GM23338 (cell line): ENCODE data around the gene SPATA13. TPM values are rescaled to one million over a fixed set of nuclear protein-coding genes. Genes with fewer than 3 reads are reported as not detected.

Experiments
- ATAC-seq: fragments of 200-7000 bp; cut with Tn5 transposase; 3 replicates; pipeline ENCODE4 v1.9.1; 2020
- DNase-seq: peaks from one replicate; pipeline ENCODE4 v3.0.0-alpha.2; 2015; ENCODE audit warnings: low spot score
- H2AFZ ChIP-seq: fragments of 200-600 bp; sonication (generic); 2 replicates; pipeline ENCODE4 v1.8.0; 2016; ENCODE audit warnings: antibody characterized with exemption, mild to moderate bottlenecking, moderate library complexity
- H3F3A ChIP-seq: fragments of 200-600 bp; sonication (generic); replicated peaks from 2 replicates; pipeline ENCODE4 v1.8.0; 2017; ENCODE audit warnings: antibody characterized with exemption, mixed run types, low read depth
- H3K27ac ChIP-seq: fragments of 200-600 bp; sonication (generic); 2 replicates; pipeline ENCODE4 v1.6.1; 2016; ENCODE audit warnings: low read depth
- H3K27me3 ChIP-seq: fragments of 200-600 bp; sonication (generic); 2 replicates; pipeline ENCODE4 v1.8.0; 2016; ENCODE audit warnings: mild to moderate bottlenecking, mixed run types, moderate library complexity; ENCODE audit not compliant: insufficient read depth
- H3K36me3 ChIP-seq: fragments of 200-600 bp; sonication (generic); 2 replicates; pipeline ENCODE4 v1.8.0; 2016; ENCODE audit warnings: mild to moderate bottlenecking; ENCODE audit not compliant: insufficient read depth
- H3K4me1 ChIP-seq: fragments of 200-600 bp; sonication (generic); 2 replicates; pipeline ENCODE4 v1.8.0; 2016; ENCODE audit warnings: mild to moderate bottlenecking, moderate library complexity; ENCODE audit not compliant: insufficient read depth
- H3K4me2 ChIP-seq: fragments of 200-600 bp; sonication (generic); 2 replicates; pipeline ENCODE4 v1.7.1; 2017; ENCODE audit warnings: mixed run types
- H3K4me3 ChIP-seq: fragments of 200-600 bp; sonication (generic); 2 replicates; pipeline ENCODE4 v1.6.1; 2016; ENCODE audit warnings: mixed run types
- H3K79me2 ChIP-seq: fragments of 200-600 bp; sonication (generic); replicated peaks from 2 replicates; pipeline ENCODE4 v1.8.0; 2017; ENCODE audit warnings: mild to moderate bottlenecking; ENCODE audit not compliant: insufficient read depth
- H3K9me2 ChIP-seq: fragments of 200-600 bp; sonication (generic); 2 replicates; pipeline ENCODE4 v1.8.0; 2017; ENCODE audit not compliant: insufficient read depth
- H4K20me1 ChIP-seq: fragments of 200-600 bp; sonication (generic); replicated peaks from 2 replicates; pipeline ENCODE4 v1.8.0; 2017; ENCODE audit warnings: mild to moderate bottlenecking; ENCODE audit not compliant: insufficient read depth
- H3K27ac Mint-ChIP-seq: 2 replicates; pipeline ENCODE4 v1.8.0; 2020; ENCODE audit warnings: inconsistent platforms, mild to moderate bottlenecking, moderate library complexity, mixed read lengths
- H3K27me3 Mint-ChIP-seq: 3 replicates; pipeline ENCODE4 v1.8.0; 2022; ENCODE audit warnings: low read depth, mild to moderate bottlenecking, moderate library complexity, mixed read lengths, inconsistent platforms; ENCODE audit not compliant: insufficient read depth, poor library complexity
- H3K36me3 Mint-ChIP-seq: 3 replicates; pipeline ENCODE4 v1.8.0; 2021; ENCODE audit warnings: low read depth, mild to moderate bottlenecking, inconsistent platforms, moderate library complexity, mixed read lengths
- H3K4me1 Mint-ChIP-seq: 3 replicates; pipeline ENCODE4 v1.8.0; 2020; ENCODE audit warnings: mild to moderate bottlenecking, inconsistent platforms, mixed read lengths
- H3K4me3 Mint-ChIP-seq: 3 replicates; pipeline ENCODE4 v1.8.0; 2021; ENCODE audit warnings: moderate library complexity, mild to moderate bottlenecking, inconsistent platforms, mixed read lengths
- H3K9me3 Mint-ChIP-seq: 3 replicates; pipeline ENCODE4 v1.8.0; 2020; ENCODE audit warnings: moderate library complexity, mild to moderate bottlenecking, inconsistent platforms, mixed read lengths
- CREB1 ChIP-seq: fragments of 250-450 bp; sonication (Bioruptor Pico); IDR thresholded peaks from 2 replicates; pipeline ENCODE4 v1.5.0; 2020; ENCODE audit warnings: low read depth, mild to moderate bottlenecking, moderate library complexity
- CTCF ChIP-seq, 2 experiments: fragments of 200-600 bp in 1 of 2; sonication (generic) in 1 of 2; conservative IDR thresholded peaks; 2 replicates each; pipeline versions ENCODE4 v1.5.1 to v1.6.1; 2016 to 2017; ENCODE audit warnings: antibody characterized with exemption in 2 of 2, low read depth in 2 of 2, mild to moderate bottlenecking in 2 of 2, moderate library complexity in 1 of 2
- ETS1 ChIP-seq: IDR thresholded peaks from 2 replicates; pipeline ENCODE4 v1.6.1; 2016; ENCODE audit warnings: antibody characterized with exemption
- POLR2AphosphoS5 ChIP-seq: IDR thresholded peaks from 2 replicates; pipeline ENCODE4 v1.6.1; 2016; ENCODE audit warnings: antibody characterized with exemption, low read depth
- REST ChIP-seq: IDR thresholded peaks from one replicate; pipeline ENCODE4 v1.6.1; 2018; ENCODE audit warnings: antibody characterized with exemption; ENCODE audit not compliant: unreplicated experiment
- STAT1 ChIP-seq: IDR thresholded peaks from one replicate; pipeline ENCODE4 v1.6.1; 2016; ENCODE audit warnings: antibody characterized with exemption; ENCODE audit not compliant: unreplicated experiment
- ZNF114 ChIP-seq: fragments of 250-450 bp; sonication (Bioruptor Pico); IDR thresholded peaks from 2 replicates; pipeline ENCODE4 v1.5.0; 2020; ENCODE audit warnings: mild to moderate bottlenecking, moderate library complexity
- ZNF331 ChIP-seq: fragments of 250-450 bp; sonication (Bioruptor Pico); IDR thresholded peaks from 2 replicates; pipeline ENCODE4 v1.5.0; 2020; ENCODE audit warnings: low read depth, mild to moderate bottlenecking, moderate library complexity
- ZNF462 ChIP-seq: fragments of 250-450 bp; sonication (Bioruptor Pico); IDR thresholded peaks from 2 replicates; pipeline ENCODE4 v1.5.0; 2020; ENCODE audit warnings: mild to moderate bottlenecking, moderate library complexity
- polyA plus RNA-seq: library from polyadenylated mRNA; unstranded; fragments of >200 nt; fragmentation: Nextera tagmentation; extraction: Ambion mirVana; gene quantifications from 2 replicates; pipeline ENCODE4 v1.2.1, GENCODE V29; 2016
- total RNA-seq: library from RNA; depleted of rRNA; stranded (reverse); fragments of >200 nt; shearing (Covaris generic); gene quantifications from 2 replicates; pipeline ENCODE4 v1.2.3, GENCODE V29; 2014

SPATA13 gene
- total and polyA plus RNA-seq, 2 experiments from 2014 or later = 11.9 to 45.7 TPM

- TF ChIP-seq REST = no peak
- TF ChIP-seq STAT1 = no peak
- TF ChIP-seq POLR2AphosphoS5 = no peak
These were observed 7.2 kb upstream of the SPATA13 start (continued) for GRCh38 chr13:24153347-24153746.

GRCh38 chr13:24153979-24154701, 6.4 kb upstream of the SPATA13 start:
- peaks cover 8% of the 10 kb centered on the region for H3K4me1 ChIP-seq
- H3K36me3 ChIP-seq = no peaks in the 10 kb centered on the region
- no peaks in the 10 kb centered on the region for H4K20me1 ChIP-seq
- Mint-ChIP-seq H3K27ac (no peak overlapping the region), H3K4me3 (no peak overlapping the region), H3K9me3 (no peaks in the 10 kb centered on the region), H3K27me3 (peaks cover 5% of the 10 kb centered on the region), H3K36me3 (no peaks in the 10 kb centered on the region), H3K4me1 (peaks cover 21% of the 10 kb centered on the region)
- H3K27ac ChIP-seq = no peak overlapping the region
- no peaks in the 10 kb centered on the region for H3F3A ChIP-seq
- ATAC-seq (no peak), DNase-seq (no peak)
- H3K4me3 ChIP-seq = no peak overlapping the region
- H3K9me2 ChIP-seq = no peaks in the 10 kb centered on the region
- no peak overlapping the region for H2AFZ ChIP-seq
- H3K79me2 ChIP-seq = no peaks in the 10 kb centered on the region
- H3K4me2 ChIP-seq = no peak overlapping the region
- no peaks in the 10 kb centered on the region for H3K27me3 ChIP-seq
- TF ChIP-seq ETS1 (no peak), CREB1 (no peak), ZNF331 (CRISPR knock-in tag) (no peak), CTCF (conservative IDR thresholded peaks at IDR 0.05; ENCODE audit: low read depth in 2 of 2) (no peak), ZNF114 (CRISPR knock-in tag) (no peak), ZNF462 (no peak), POLR2AphosphoS5 (no peak)
